ENCODE measurements around the gene IL1RAPL1.

GRCh38 chrX:29542152-29542551, 954.9 kb downstream of the IL1RAPL1 start:
- no peak for TF ChIP-seq ZFX (IDR thresholded peaks at IDR 0.05; ENCODE audit: borderline replicate concordance)
- TF ChIP-seq, protein P1, sequence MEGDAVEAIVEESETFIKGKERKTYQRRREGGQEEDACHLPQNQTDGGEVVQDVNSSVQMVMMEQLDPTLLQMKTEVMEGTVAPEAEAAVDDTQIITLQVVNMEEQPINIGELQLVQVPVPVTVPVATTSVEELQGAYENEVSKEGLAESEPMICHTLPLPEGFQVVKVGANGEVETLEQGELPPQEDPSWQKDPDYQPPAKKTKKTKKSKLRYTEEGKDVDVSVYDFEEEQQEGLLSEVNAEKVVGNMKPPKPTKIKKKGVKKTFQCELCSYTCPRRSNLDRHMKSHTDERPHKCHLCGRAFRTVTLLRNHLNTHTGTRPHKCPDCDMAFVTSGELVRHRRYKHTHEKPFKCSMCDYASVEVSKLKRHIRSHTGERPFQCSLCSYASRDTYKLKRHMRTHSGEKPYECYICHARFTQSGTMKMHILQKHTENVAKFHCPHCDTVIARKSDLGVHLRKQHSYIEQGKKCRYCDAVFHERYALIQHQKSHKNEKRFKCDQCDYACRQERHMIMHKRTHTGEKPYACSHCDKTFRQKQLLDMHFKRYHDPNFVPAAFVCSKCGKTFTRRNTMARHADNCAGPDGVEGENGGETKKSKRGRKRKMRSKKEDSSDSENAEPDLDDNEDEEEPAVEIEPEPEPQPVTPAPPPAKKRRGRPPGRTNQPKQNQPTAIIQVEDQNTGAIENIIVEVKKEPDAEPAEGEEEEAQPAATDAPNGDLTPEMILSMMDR (IDR thresholded peaks at IDR 0.05) = no peak
